HG03196 (cell line): ENCODE measurements around the gene SGMS1.

Source experiments
- ATAC-seq: cut with Tn5 transposase; IDR thresholded peaks from one replicate; pipeline ENCODE4 v1.9.1; 2021; ENCODE audit not compliant: unreplicated experiment

The SGMS1 gene

GRCh38 chr10:50349554-50349953 is 274.2 kb downstream of the SGMS1 start:
- no peak for ATAC-seq

- peak; percentile 86 for ATAC-seq
Measured at GRCh38 chr10:50347394-50347802, 276.4 kb downstream of the SGMS1 start.

GRCh38 chr10:50346942-50347341 is 276.8 kb downstream of the SGMS1 start:
- no peak for ATAC-seq

GRCh38 chr10:50345545-50345944 is 278.2 kb downstream of the SGMS1 start:
- no peak for ATAC-seq

GRCh38 chr10:50343702-50344331 is 279.9 kb downstream of the SGMS1 start:
- no peak for ATAC-seq

- ATAC-seq, result no peak
Measured at GRCh38 chr10:50341987-50342386, 281.8 kb downstream of the SGMS1 start.

GRCh38 chr10:50336140-50336539 is 287.6 kb downstream of the SGMS1 start:
- no peak for ATAC-seq

- no peak for ATAC-seq
Measured at GRCh38 chr10:50335397-50335796, 288.4 kb downstream of the SGMS1 start.

GRCh38 chr10:50334273-50334672 is 289.5 kb downstream of the SGMS1 start:
- ATAC-seq, result no peak

GRCh38 chr10:50333872-50334271 is 289.9 kb downstream of the SGMS1 start:
- ATAC-seq, result no peak

GRCh38 chr10:50332108-50332842 is 291.5 kb downstream of the SGMS1 start:
- ATAC-seq, result no peak

- no peak for ATAC-seq
Measured at GRCh38 chr10:50331486-50331885, 292.3 kb downstream of the SGMS1 start.

- ATAC-seq, result no peak
Measured at GRCh38 chr10:50326757-50327701, 296.7 kb downstream of the SGMS1 start.

- no peak for ATAC-seq
Measured at GRCh38 chr10:50326172-50326555, 297.6 kb downstream of the SGMS1 start.

GRCh38 chr10:50325449-50326171 is 298.1 kb downstream of the SGMS1 start:
- ATAC-seq, result peak; percentile 70

- ATAC-seq, result no peak
Measured at GRCh38 chr10:50324680-50325393, 298.9 kb downstream of the SGMS1 start.

GRCh38 chr10:50324046-50324445 is 299.7 kb downstream of the SGMS1 start:
- ATAC-seq, result no peak

GRCh38 chr10:50322077-50322476 is 301.7 kb downstream of the SGMS1 start:
- ATAC-seq, result no peak

- no peak for ATAC-seq
Measured at GRCh38 chr10:50318129-50318528, 305.6 kb downstream of the SGMS1 start.
